ENCODE data around the gene MSMO1. TPM values are rescaled to one million over a fixed set of nuclear protein-coding genes. Genes with fewer than 3 reads are reported as not detected.
"Not testable (repeated sequence)": the region's sequence is repeated elsewhere in the genome, so short reads cannot be mapped to it uniquely, and the experiment has no call there.

Gene MSMO1
- total and polyA plus RNA-seq, 2 donors (not counting 3 experiments of a cell fraction or from before 2014, with no cell fraction given) = 74.3 to 109 TPM

DNA sequence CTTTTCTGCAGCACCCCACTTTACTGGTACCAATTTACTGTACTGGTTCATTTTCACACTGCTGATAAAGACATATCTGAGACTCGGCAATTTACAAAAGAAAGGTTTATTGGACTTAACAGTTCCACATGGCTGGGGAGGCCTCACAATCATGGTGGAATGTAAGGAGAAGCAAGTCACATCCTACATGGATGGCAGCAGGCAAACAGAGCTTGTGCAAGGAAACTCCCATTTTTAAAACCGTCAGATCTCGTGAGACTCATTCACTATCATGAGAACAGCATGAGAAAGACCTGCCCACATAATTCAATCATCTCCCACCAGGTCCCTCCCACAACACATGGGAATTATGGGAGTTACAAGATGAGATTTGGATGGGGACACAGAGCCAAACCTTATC is 42.8 kb upstream of the MSMO1 start:
- H3K27me3 ChIP-seq (ENCODE audit: control insufficient read depth in 2 of 2, insufficient read depth in 2 of 2, low read length in 2 of 2); H3K9me1 ChIP-seq (replicated peaks; ENCODE audit: control insufficient read depth, extremely low read depth, insufficient read depth, low read length); H4K20me1 ChIP-seq (replicated peaks; ENCODE audit: control insufficient read depth, extremely low read depth, insufficient read depth, low read length); H3K27ac ChIP-seq (ENCODE audit: insufficient read depth, low read depth, low read length); H3K4me3 ChIP-seq (replicated peaks in 1 of 3; ENCODE audit: insufficient read depth in 1 of 3, low read depth in 1 of 3, low read length in 3 of 3); H2AFZ ChIP-seq (ENCODE audit: low read depth, low read length); intact Hi-C loops (cut with micrococcal nuclease); BruUV-seq (replicated peaks); H3K4me2 ChIP-seq (ENCODE audit: insufficient read depth, low read length); H3K79me2 ChIP-seq (ENCODE audit: control insufficient read depth, insufficient read depth, low read length); DNase-seq (ENCODE audit: low read depth, low spot score); CTCF ChIA-PET; dilution Hi-C loops (cut with MboI; ENCODE audit: extremely low pct_ligation_motif_present, low sequenced_read_pairs); POLR2A ChIA-PET; H3K9ac ChIP-seq (replicated peaks; ENCODE audit: extremely low read depth, insufficient read depth, low read length); H3K4me1 ChIP-seq (ENCODE audit: control insufficient read depth, extremely low read depth, insufficient read depth, low read length); H3K36me3 ChIP-seq (ENCODE audit: control insufficient read depth in 2 of 2, extremely low read depth in 1 of 2, insufficient read depth in 2 of 2, low read length in 2 of 2); H3K9me3 ChIP-seq (replicated peaks; ENCODE audit: control insufficient read depth, insufficient read depth, low read length); FAIRE-seq: not testable (repeated sequence)

DNA sequence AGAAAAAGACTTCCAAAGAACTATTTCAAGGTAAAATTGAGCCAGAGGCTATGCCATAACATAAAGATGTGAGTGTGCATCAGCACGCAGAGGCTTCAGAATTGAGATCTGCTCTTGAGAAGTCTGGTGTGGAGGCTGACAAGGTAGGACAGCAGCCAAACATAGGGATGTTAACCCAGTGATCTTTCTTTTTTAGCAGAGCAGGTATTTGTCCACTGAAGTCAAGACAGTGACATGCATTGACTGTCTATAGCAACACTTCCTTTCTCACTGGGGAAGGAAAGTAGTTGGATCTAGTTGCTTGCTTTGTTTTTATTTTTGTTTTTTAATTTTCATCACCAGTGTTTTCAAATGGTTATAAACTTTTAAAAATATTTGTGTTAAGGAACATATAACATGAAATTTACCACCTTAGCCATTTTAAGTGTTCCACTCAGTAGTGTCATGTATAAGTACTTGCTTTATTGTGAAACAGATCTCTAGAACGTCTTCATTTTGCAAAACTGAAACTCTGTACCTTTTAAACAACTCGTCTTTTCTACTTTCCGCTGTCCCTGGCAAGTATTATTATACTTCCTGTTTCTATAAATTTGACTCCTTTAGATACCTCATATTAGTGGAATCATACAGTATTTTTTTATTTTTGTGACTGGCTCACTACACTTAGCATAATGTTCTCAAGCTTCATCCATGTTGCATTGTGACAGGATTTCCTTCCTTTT is 40.7 kb upstream of the MSMO1 start:
- peak; percentile 4 for FAIRE-seq
- H3K9me1 ChIP-seq (replicated peaks; ENCODE audit: control insufficient read depth, extremely low read depth, insufficient read depth, low read length); H3K4me3 ChIP-seq (replicated peaks in 1 of 3; ENCODE audit: insufficient read depth in 1 of 3, low read depth in 1 of 3, low read length in 3 of 3); BruUV-seq (replicated peaks); H2AFZ ChIP-seq (ENCODE audit: low read depth, low read length); H3K27ac ChIP-seq (ENCODE audit: insufficient read depth, low read depth, low read length); CTCF ChIA-PET; dilution Hi-C loops (cut with MboI; ENCODE audit: extremely low pct_ligation_motif_present, low sequenced_read_pairs); H3K27me3 ChIP-seq (ENCODE audit: control insufficient read depth in 2 of 2, insufficient read depth in 2 of 2, low read length in 2 of 2); H3K9ac ChIP-seq (replicated peaks; ENCODE audit: extremely low read depth, insufficient read depth, low read length); H3K9me3 ChIP-seq (replicated peaks; ENCODE audit: control insufficient read depth, insufficient read depth, low read length); POLR2A ChIA-PET; H3K4me1 ChIP-seq (ENCODE audit: control insufficient read depth, extremely low read depth, insufficient read depth, low read length); H4K20me1 ChIP-seq (replicated peaks; ENCODE audit: control insufficient read depth, extremely low read depth, insufficient read depth, low read length); H3K79me2 ChIP-seq (ENCODE audit: control insufficient read depth, insufficient read depth, low read length); DNase-seq (ENCODE audit: low read depth, low spot score); intact Hi-C loops (cut with micrococcal nuclease); H3K36me3 ChIP-seq (ENCODE audit: control insufficient read depth in 2 of 2, extremely low read depth in 1 of 2, insufficient read depth in 2 of 2, low read length in 2 of 2); H3K4me2 ChIP-seq (ENCODE audit: insufficient read depth, low read length): not testable (repeated sequence)

Data from endothelial cell of umbilical vein (primary cell).